Spleen (tissue), 7 donors: ENCODE data around the gene EYA2.

ENCODE experiments used
- POLR2AphosphoS5 ChIP-seq, 3 donors: sonication (generic); formaldehyde crosslinking; IDR thresholded peaks; one replicate each; pipeline ENCODE4 v1.5.1; 2017; ENCODE audit warnings: antibody characterized with exemption in 3 of 3
- TF ChIP-seq, protein P1 (sequence below), 11 experiments: fragments of 200-600 bp in 7 of 11; fragments of 450-650 bp in 4 of 11; sonication (generic) in 4 of 11; IDR thresholded peaks in 8 of 11; conservative IDR thresholded peaks in 3 of 11; 1 replicate in 7 of 11; 2 replicates in 4 of 11; pipeline versions ENCODE4 v1.4.0 to v1.8.0; 2016 to 2021; ENCODE audit warnings: antibody characterized with exemption in 11 of 11, inconsistent platforms in 4 of 11, mild to moderate bottlenecking in 1 of 11
- donor health status: DM: no; HTN: no; CAD: no; lungs with moderate emphysema.
- donor health status: DM: no; HTN: no; CAD: no.
- donor health status: DM: no; HTN: no; CAD: no.

DNA sequence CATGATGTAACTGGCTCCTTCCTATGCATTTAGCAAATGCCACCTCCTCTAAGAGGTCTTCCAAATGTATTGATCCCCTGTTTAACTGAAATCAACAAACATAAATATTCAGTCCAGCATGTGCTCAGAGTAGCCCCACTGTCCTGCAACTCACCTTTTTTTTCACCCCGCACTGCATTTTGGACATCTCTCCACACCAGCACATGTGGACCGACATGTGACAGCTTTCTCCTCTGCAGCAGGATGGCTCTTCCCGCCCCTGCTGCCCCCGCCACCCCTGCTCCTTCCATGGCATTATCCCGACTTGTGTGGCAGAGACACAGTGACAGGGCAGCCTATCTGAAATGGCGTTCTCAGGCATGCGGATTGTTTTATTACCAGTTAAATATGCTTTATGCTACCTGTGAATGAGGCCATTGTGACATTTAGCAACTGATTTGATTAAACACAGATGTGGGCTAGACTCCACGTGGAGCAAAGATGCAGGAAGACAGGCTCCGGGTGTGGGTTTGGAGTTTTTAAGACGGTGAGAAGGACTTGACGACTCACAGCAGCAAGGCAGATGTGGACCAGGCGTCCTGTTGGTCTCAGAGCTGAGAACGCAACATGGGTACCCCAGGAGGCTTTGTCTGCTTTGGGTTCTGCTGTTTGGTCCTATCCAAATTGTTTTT is 161.2 kb downstream of the EYA2 start:
- TF ChIP-seq, protein P1, sequence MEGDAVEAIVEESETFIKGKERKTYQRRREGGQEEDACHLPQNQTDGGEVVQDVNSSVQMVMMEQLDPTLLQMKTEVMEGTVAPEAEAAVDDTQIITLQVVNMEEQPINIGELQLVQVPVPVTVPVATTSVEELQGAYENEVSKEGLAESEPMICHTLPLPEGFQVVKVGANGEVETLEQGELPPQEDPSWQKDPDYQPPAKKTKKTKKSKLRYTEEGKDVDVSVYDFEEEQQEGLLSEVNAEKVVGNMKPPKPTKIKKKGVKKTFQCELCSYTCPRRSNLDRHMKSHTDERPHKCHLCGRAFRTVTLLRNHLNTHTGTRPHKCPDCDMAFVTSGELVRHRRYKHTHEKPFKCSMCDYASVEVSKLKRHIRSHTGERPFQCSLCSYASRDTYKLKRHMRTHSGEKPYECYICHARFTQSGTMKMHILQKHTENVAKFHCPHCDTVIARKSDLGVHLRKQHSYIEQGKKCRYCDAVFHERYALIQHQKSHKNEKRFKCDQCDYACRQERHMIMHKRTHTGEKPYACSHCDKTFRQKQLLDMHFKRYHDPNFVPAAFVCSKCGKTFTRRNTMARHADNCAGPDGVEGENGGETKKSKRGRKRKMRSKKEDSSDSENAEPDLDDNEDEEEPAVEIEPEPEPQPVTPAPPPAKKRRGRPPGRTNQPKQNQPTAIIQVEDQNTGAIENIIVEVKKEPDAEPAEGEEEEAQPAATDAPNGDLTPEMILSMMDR (IDR thresholded peaks at IDR 0.05 in 8 of 11, conservative IDR thresholded peaks at IDR 0.05 in 3 of 11), result no peak
- TF ChIP-seq POLR2AphosphoS5 (IDR thresholded peaks at IDR 0.05), result no peak
